ENCODE results near the gene MTUS2. TPM values are rescaled to one million over a fixed set of nuclear protein-coding genes. Genes with fewer than 3 reads are reported as not detected.

The MTUS2 gene
- total RNA-seq, 2 donors from 2014 or later, result 0.02 TPM; not detected in 1

DNA sequence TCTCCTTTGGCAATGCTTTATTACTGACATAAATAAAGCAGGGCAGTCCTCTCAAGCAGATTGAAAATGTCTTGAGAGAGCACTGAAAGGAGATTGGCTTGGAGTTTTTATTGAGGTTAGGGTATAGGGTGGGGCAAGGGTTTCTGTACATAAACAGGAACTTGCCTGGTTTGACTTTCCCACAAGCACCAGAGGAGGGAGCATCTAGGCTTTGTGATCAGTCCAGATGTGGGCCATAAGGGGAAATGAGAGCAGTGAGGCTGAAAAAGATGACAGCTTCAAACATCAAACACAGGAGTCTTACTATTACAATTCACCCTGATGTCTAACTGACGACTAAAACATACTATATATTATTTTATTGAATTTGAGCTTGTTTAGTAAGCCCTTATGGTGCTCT lies 260.9 kb downstream of the MTUS2 start:
- H3K36me3 Mint-ChIP-seq (ENCODE audit: insufficient read depth in 2 of 2), result no peaks in the 10 kb centered on the region
- no peaks in the 10 kb centered on the region for H3K4me1 Mint-ChIP-seq (ENCODE audit: low read depth)
- ATAC-seq (replicated peaks in 1 of 2) (peak in 1 of 2 donors; percentile 78), DNase-seq (peak in 1 of 2 donors; percentile 12)
- no peak overlapping the region for H3K27ac Mint-ChIP-seq
- H3K9me3 Mint-ChIP-seq, result peaks cover 0 to 4% of the 10 kb centered on the region in 2 donors
- H3K27me3 Mint-ChIP-seq (ENCODE audit: low read depth), result no peaks in the 10 kb centered on the region
- no peak overlapping the region for H3K4me3 Mint-ChIP-seq

- Mint-ChIP-seq H3K27ac (peak overlapping the region; percentile 57), H3K4me3 (no peak overlapping the region), H3K36me3 (ENCODE audit: insufficient read depth in 2 of 2) (no peaks in the 10 kb centered on the region), H3K9me3 (peaks cover 0 to 7% of the 10 kb centered on the region in 2 donors), H3K4me1 (ENCODE audit: low read depth) (no peaks in the 10 kb centered on the region), H3K27me3 (ENCODE audit: low read depth) (no peaks in the 10 kb centered on the region)
- DNase-seq (no peak), ATAC-seq (replicated peaks in 1 of 2) (no peak)
Observed at GRCh38 chr13:29081697-29082440, 261.7 kb downstream of the MTUS2 start.

DNA sequence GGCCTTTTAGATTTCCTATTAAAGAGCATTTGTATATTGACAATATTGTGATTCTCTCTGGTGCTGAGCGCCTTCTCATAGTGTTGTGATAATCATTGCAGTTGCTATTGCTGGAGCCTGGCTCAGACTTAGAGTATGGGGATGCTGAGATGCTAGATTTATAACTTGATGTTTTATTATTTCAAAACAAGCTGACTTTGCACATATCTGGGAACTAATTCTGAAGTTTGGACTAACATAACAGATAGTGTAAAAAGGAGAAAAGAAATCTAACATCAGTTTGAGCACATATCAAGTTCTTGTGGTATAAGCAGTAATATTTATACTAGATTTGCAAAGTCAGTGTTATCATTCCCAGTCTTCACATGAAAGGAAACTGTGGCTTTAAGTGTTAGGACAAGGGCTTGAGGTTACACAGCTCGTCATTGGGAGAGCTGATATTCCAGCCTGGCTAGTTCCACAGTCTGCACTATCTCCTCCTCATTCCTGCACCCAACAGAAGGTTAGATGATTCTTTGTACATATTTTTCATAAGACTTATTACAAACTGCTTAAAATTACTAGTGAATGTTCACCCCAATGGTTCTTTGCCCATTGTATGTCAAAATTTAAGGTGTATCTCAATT lies 279.8 kb downstream of the MTUS2 start:
- no peak overlapping the region for H3K4me3 Mint-ChIP-seq
- ATAC-seq (replicated peaks in 1 of 2) (no peak), DNase-seq (no peak)
- peaks cover 0 to 4% of the 10 kb centered on the region in 2 donors for H3K9me3 Mint-ChIP-seq
- H3K27ac Mint-ChIP-seq, result no peak overlapping the region
- H3K36me3 Mint-ChIP-seq (ENCODE audit: insufficient read depth in 2 of 2), result peaks cover 0 to 2% of the 10 kb centered on the region in 2 donors
- H3K4me1 Mint-ChIP-seq (ENCODE audit: low read depth), result no peaks in the 10 kb centered on the region
- H3K27me3 Mint-ChIP-seq (ENCODE audit: low read depth), result no peaks in the 10 kb centered on the region

DNA sequence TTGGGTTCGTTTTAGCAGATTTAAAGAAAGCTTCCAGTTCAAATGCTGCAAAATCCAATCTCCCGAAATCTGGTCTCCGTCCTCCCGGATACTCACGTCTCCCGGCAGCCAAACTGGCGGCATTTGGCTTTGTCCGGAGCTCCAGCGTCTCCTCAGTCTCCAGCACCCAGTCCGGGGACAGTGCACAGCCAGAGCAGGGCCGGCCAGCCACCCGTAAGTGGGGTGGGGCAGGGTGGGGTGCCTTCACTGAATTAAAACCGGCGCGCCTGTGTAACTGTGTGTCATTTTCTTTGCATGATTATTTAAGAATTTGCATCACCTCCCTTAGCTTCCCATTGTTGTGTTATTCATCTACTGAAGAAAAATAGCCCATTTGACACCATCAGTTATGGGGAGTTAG lies 280.6 kb downstream of the MTUS2 start:
- Mint-ChIP-seq H3K4me1 (ENCODE audit: low read depth) (no peaks in the 10 kb centered on the region), H3K4me3 (no peak overlapping the region), H3K36me3 (ENCODE audit: insufficient read depth in 2 of 2) (peaks cover 0 to 2% of the 10 kb centered on the region in 2 donors), H3K27ac (no peak overlapping the region), H3K27me3 (ENCODE audit: low read depth) (no peaks in the 10 kb centered on the region), H3K9me3 (peaks cover 0 to 4% of the 10 kb centered on the region in 2 donors)
- ATAC-seq (replicated peaks in 1 of 2), result no peak
- no peak for DNase-seq

DNA sequence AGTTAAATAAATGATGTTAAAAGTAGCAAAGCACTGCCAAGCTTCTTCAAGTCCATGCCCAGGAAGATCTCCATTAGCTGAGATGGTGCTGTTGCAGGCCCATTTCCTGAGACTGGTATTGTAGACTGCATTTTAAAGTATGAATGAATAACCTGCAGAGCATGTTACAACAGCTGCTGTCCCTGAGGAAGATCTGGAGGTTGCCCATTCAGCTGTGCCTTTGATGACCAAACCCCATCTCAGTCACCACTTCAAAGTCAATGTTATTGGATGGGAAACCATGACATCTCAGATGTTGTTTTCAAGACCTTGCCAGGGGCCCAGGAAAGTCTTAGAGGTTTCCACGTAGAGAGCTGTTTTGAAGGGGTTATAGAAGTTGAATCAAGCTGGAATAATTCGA lies 281.3 kb downstream of the MTUS2 start:
- peaks cover 0 to 2% of the 10 kb centered on the region in 2 donors for H3K36me3 Mint-ChIP-seq (ENCODE audit: insufficient read depth in 2 of 2)
- peaks cover 0 to 4% of the 10 kb centered on the region in 2 donors for H3K9me3 Mint-ChIP-seq
- no peak overlapping the region for H3K4me3 Mint-ChIP-seq
- no peaks in the 10 kb centered on the region for H3K27me3 Mint-ChIP-seq (ENCODE audit: low read depth)
- H3K27ac Mint-ChIP-seq, result no peak overlapping the region
- DNase-seq (no peak), ATAC-seq (replicated peaks in 1 of 2) (no peak)
- no peaks in the 10 kb centered on the region for H3K4me1 Mint-ChIP-seq (ENCODE audit: low read depth)

DNA sequence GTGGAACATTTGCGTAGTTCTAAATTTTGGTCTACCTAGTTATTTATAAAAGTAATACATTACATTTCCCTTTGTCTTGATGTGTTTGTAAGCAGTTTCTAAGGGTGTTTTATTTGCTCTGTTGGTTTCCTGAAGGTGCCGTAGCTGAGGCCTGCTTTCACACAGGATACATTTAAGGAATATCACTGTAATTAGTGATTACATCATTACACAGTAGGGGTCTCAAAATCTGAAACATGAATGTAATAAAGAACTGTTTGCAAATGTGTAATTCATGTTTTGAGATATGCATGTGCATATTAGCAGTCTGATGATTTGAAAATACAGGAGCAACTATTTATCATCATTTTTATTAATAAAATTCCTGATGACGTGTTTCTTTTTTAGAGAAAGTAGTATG lies 281.8 kb downstream of the MTUS2 start:
- Mint-ChIP-seq H3K27ac (no peak overlapping the region), H3K9me3 (peaks cover under 1 to 1% of the 10 kb centered on the region in 2 donors), H3K36me3 (ENCODE audit: insufficient read depth in 2 of 2) (peaks cover 0 to under 1% of the 10 kb centered on the region in 2 donors), H3K27me3 (ENCODE audit: low read depth) (no peaks in the 10 kb centered on the region), H3K4me1 (ENCODE audit: low read depth) (no peaks in the 10 kb centered on the region), H3K4me3 (no peak overlapping the region)
- DNase-seq (no peak), ATAC-seq (replicated peaks in 1 of 2) (no peak)

DNA sequence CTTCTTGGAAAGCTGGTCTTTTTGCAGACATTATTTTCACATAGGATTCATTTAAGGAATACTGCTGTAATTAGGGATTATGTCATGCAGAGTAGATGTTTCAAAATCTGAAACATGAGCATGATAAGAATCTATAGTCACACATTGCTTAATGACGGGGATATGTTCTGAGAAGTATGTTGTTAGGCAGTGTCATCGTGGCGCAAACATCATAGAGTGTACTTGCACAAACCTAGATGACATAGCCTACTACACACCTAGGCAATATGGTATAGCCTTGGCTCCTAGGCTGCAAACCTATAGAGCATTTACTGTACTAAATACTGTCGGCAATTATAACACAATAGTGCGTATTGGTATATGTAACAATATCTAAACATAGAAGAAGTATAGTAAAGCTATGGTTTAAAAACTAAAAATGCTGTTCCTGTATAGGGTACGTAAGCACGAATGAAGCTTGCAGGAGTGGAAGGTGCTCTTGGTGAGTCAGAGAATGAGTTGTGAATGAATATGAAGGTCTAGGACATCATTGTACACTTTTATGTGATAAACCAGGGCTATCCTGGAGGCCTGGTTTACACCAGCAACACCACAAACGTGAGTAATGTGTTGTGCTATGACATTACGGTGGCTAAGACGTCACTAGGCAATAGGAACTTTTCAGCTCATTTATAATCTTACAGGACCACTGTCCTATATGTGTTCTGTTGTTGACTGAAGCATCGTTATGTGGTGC lies 283.1 kb downstream of the MTUS2 start:
- no peaks in the 10 kb centered on the region for H3K36me3 Mint-ChIP-seq (ENCODE audit: insufficient read depth in 2 of 2)
- no peaks in the 10 kb centered on the region for H3K4me1 Mint-ChIP-seq (ENCODE audit: low read depth)
- peak in 1 of 2 donors; percentile 67 for ATAC-seq (replicated peaks in 1 of 2)
- no peak for DNase-seq
- H3K27me3 Mint-ChIP-seq (ENCODE audit: low read depth), result no peaks in the 10 kb centered on the region
- H3K4me3 Mint-ChIP-seq, result no peak overlapping the region
- H3K27ac Mint-ChIP-seq, result no peak overlapping the region
- H3K9me3 Mint-ChIP-seq, result peaks cover 0 to 1% of the 10 kb centered on the region in 2 donors

DNA sequence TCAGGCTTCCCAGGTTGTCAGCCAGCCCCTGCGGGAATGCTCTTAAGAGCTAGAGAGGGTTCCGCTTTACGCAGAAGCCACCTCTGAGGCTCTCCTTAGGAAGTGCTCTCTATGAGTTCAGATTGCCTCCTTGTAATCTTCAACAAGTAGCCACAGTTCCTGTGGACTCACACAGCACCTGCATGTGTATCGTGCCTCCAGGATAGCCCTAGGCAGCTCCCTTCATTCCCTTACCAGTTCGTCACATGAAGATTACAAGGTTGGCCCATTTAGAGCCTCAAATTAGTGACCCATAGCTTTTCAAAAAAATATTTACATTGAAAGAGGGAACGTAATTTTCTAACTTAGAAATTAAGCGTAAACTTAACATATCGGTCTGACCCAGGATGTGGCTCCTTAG lies 284.3 kb downstream of the MTUS2 start:
- peaks cover 0 to 1% of the 10 kb centered on the region in 2 donors for H3K9me3 Mint-ChIP-seq
- H3K36me3 Mint-ChIP-seq (ENCODE audit: insufficient read depth in 2 of 2), result no peaks in the 10 kb centered on the region
- DNase-seq (no peak), ATAC-seq (replicated peaks in 1 of 2) (no peak)
- H3K27ac Mint-ChIP-seq, result no peak overlapping the region
- no peaks in the 10 kb centered on the region for H3K4me1 Mint-ChIP-seq (ENCODE audit: low read depth)
- H3K4me3 Mint-ChIP-seq, result no peak overlapping the region
- no peaks in the 10 kb centered on the region for H3K27me3 Mint-ChIP-seq (ENCODE audit: low read depth)

- no peaks in the 10 kb centered on the region for H3K4me1 Mint-ChIP-seq (ENCODE audit: low read depth)
- H3K9me3 Mint-ChIP-seq, result peaks cover 0 to 1% of the 10 kb centered on the region in 2 donors
- H3K27ac Mint-ChIP-seq, result no peak overlapping the region
- ATAC-seq (replicated peaks in 1 of 2), result no peak
- no peaks in the 10 kb centered on the region for H3K36me3 Mint-ChIP-seq (ENCODE audit: insufficient read depth in 2 of 2)
- no peaks in the 10 kb centered on the region for H3K27me3 Mint-ChIP-seq (ENCODE audit: low read depth)
- DNase-seq, result no peak
- H3K4me3 Mint-ChIP-seq, result no peak overlapping the region
Observed at GRCh38 chr13:29105779-29106178, 285.6 kb downstream of the MTUS2 start.

- DNase-seq, result no peak
- Mint-ChIP-seq H3K9me3 (peaks cover 0 to 1% of the 10 kb centered on the region in 2 donors), H3K4me1 (ENCODE audit: low read depth) (no peaks in the 10 kb centered on the region), H3K36me3 (ENCODE audit: insufficient read depth in 2 of 2) (no peaks in the 10 kb centered on the region), H3K4me3 (no peak overlapping the region), H3K27ac (no peak overlapping the region), H3K27me3 (ENCODE audit: low read depth) (no peaks in the 10 kb centered on the region)
- no peak for ATAC-seq (replicated peaks in 1 of 2)
Observed at GRCh38 chr13:29106651-29107050, 286.5 kb downstream of the MTUS2 start.

- Mint-ChIP-seq H3K27ac (no peak overlapping the region), H3K36me3 (ENCODE audit: insufficient read depth in 2 of 2) (no peaks in the 10 kb centered on the region), H3K27me3 (ENCODE audit: low read depth) (no peaks in the 10 kb centered on the region), H3K4me1 (ENCODE audit: low read depth) (no peaks in the 10 kb centered on the region), H3K9me3 (peaks cover 0 to 1% of the 10 kb centered on the region in 2 donors), H3K4me3 (no peak overlapping the region)
- ATAC-seq (replicated peaks in 1 of 2), result no peak
- no peak for DNase-seq
Observed at GRCh38 chr13:29108068-29108786, 288.1 kb downstream of the MTUS2 start.

DNA sequence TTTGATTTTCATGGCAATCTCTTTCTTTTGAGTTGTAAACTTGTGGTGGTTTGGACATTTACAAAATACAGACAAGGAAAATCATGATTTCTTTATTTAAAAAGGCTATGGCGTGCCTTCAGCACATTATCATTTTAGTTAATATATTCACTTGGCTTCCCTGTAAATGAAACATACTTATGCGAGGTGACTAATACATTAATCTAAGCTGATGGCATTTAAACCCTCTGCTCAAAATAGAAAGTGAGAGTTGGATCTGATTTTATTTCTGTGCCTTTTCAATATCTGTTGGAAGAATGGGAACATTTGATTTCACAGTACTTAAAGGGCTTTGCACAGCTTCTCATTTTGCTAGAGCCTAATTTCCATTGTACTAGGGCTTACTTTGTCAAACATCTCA lies 289.8 kb downstream of the MTUS2 start:
- Mint-ChIP-seq H3K36me3 (ENCODE audit: insufficient read depth in 2 of 2) (no peaks in the 10 kb centered on the region), H3K4me3 (no peak overlapping the region), H3K4me1 (ENCODE audit: low read depth) (no peaks in the 10 kb centered on the region), H3K9me3 (peaks cover 0 to 4% of the 10 kb centered on the region in 2 donors), H3K27me3 (ENCODE audit: low read depth) (no peaks in the 10 kb centered on the region), H3K27ac (no peak overlapping the region)
- no peak for DNase-seq
- ATAC-seq (replicated peaks in 1 of 2), result no peak

GRCh38 chr13:29111446-29111845 lies 291.3 kb downstream of the MTUS2 start:
- H3K27ac Mint-ChIP-seq, result no peak overlapping the region
- peaks cover 0 to 4% of the 10 kb centered on the region in 2 donors for H3K9me3 Mint-ChIP-seq
- H3K4me3 Mint-ChIP-seq, result no peak overlapping the region
- no peaks in the 10 kb centered on the region for H3K4me1 Mint-ChIP-seq (ENCODE audit: low read depth)
- ATAC-seq (replicated peaks in 1 of 2), result no peak
- H3K27me3 Mint-ChIP-seq (ENCODE audit: low read depth), result no peaks in the 10 kb centered on the region
- H3K36me3 Mint-ChIP-seq (ENCODE audit: insufficient read depth in 2 of 2), result no peaks in the 10 kb centered on the region
- no peak for DNase-seq

Measured in activated T-cell treated with anti-CD3 and anti-CD28 coated beads, Interleukin-2, amount 50 U/mL, for 72 hours (primary cell).